OCI-LY7 (cell line): ENCODE measurements around the gene AGAP2. TPM values are rescaled to one million over a fixed set of nuclear protein-coding genes. Genes with fewer than 3 reads are reported as not detected.

ENCODE experiments used
- BruUV-seq: library from RNA; stranded (reverse); fragments of 400-500 nt; replicated peaks from 2 replicates; lab custom pipeline; 2021; lab: Mats Ljungman, UMichigan
- CTCF ChIA-PET: fragments of 300-600 bp; sonication (Branson Sonifier 250); formaldehyde crosslinking; loops from one replicate; lab custom pipeline; 2022; ENCODE audit warnings: antibody characterized with exemption; ENCODE audit not compliant: unreplicated experiment; lab: Charles Lee
- POLR2A ChIA-PET: fragments of 300-600 bp; sonication (Branson Sonifier 250); formaldehyde crosslinking; loops from one replicate; lab custom pipeline; 2022; ENCODE audit warnings: antibody characterized with exemption; lab: Charles Lee
- DNase-seq: peaks from one replicate; pipeline ENCODE4 v3.0.0-alpha.2; 2015; ENCODE audit warnings: low spot score
- H2AFZ ChIP-seq: fragments of 200-600 bp; sonication (generic), shearing (Covaris generic); 2 replicates; pipeline ENCODE4 v1.6.1; 2014; ENCODE audit warnings: mild to moderate bottlenecking, antibody characterized with exemption, low read length, moderate library complexity
- H3K27ac ChIP-seq: fragments of 200-600 bp; sonication (generic); 2 replicates; pipeline ENCODE4 v1.5.1; 2014; ENCODE audit warnings: mixed run types, low read depth, mild to moderate bottlenecking, moderate library complexity, low read length, inconsistent platforms; ENCODE audit not compliant: poor library complexity, severe bottlenecking
- H3K36me3 ChIP-seq: fragments of 200-600 bp; sonication (generic); 2 replicates; pipeline ENCODE4 v1.6.1; 2014; ENCODE audit warnings: mild to moderate bottlenecking, antibody characterized with exemption, low read length, moderate library complexity, mixed read lengths; ENCODE audit not compliant: insufficient read depth
- H3K4me1 ChIP-seq: fragments of 200-600 bp; sonication (generic); 2 replicates; pipeline ENCODE4 v1.5.1; 2014; ENCODE audit warnings: mild to moderate bottlenecking, low read length; ENCODE audit not compliant: insufficient read depth, poor library complexity, severe bottlenecking
- H3K4me2 ChIP-seq: fragments of 200-600 bp; sonication (generic); 2 replicates; pipeline ENCODE4 v1.6.1; 2014; ENCODE audit warnings: mild to moderate bottlenecking, low read length
- H3K4me3 ChIP-seq: fragments of 200-600 bp; sonication (generic); 2 replicates; pipeline ENCODE4 v1.5.1; 2014; ENCODE audit warnings: mild to moderate bottlenecking, low read depth, low read length; ENCODE audit not compliant: poor library complexity, severe bottlenecking
- H3K79me2 ChIP-seq: fragments of 200-600 bp; sonication (generic); 2 replicates; pipeline ENCODE4 v1.6.1; 2016; ENCODE audit warnings: low read depth, mild to moderate bottlenecking, low read length, moderate library complexity, mixed read lengths; ENCODE audit not compliant: insufficient read depth
- H3K9me2 ChIP-seq: fragments of 200-600 bp; sonication (generic); 2 replicates; pipeline ENCODE4 v1.6.1; 2016; ENCODE audit warnings: mild to moderate bottlenecking, low read length, mixed read lengths; ENCODE audit not compliant: insufficient read depth
- H3K9me3 ChIP-seq: fragments of 200-600 bp; sonication (generic); 2 replicates; pipeline ENCODE4 v1.6.1; 2014; ENCODE audit warnings: mild to moderate bottlenecking, mixed run types, low read length, mixed read lengths
- H4K20me1 ChIP-seq: fragments of 200-600 bp; sonication (generic); 2 replicates; pipeline ENCODE4 v1.6.1; 2014; ENCODE audit warnings: mild to moderate bottlenecking, antibody characterized with exemption, low read length, moderate library complexity, mixed read lengths; ENCODE audit not compliant: insufficient read depth
- CTCF ChIP-seq: fragments of 200-600 bp; sonication (generic); conservative IDR thresholded peaks from 2 replicates; pipeline ENCODE4 v1.5.1; 2014; ENCODE audit warnings: mild to moderate bottlenecking, antibody characterized with exemption, low read length, moderate library complexity, mixed read lengths
- EZH2phosphoT487 ChIP-seq: fragments of 200-600 bp; sonication (generic); IDR thresholded peaks from 2 replicates; pipeline ENCODE4 v1.6.1; 2018; ENCODE audit warnings: low read depth, borderline replicate concordance, mild to moderate bottlenecking, mixed run types, antibody characterized with exemption, low read length, moderate library complexity, mixed read lengths
- intact Hi-C: fragments of 100-400 bp; cut with micrococcal nuclease; formaldehyde crosslinking; loops from one replicate; pipeline ENCODE4 v1.10.0; 2022; ENCODE audit not compliant: unreplicated experiment
- total RNA-seq, 2 experiments: library from RNA; depleted of rRNA in 1 of 2; stranded (reverse); fragments of >200 nt in 1 of 2; shearing (Covaris generic) in 1 of 2; gene quantifications; 2 replicates each; pipeline ENCODE4 v1.2.3, GENCODE V29; 2014 to 2022

Gene AGAP2
- total RNA-seq, 2 experiments from 2014 or later: 14.8 to 26.5 TPM

DNA sequence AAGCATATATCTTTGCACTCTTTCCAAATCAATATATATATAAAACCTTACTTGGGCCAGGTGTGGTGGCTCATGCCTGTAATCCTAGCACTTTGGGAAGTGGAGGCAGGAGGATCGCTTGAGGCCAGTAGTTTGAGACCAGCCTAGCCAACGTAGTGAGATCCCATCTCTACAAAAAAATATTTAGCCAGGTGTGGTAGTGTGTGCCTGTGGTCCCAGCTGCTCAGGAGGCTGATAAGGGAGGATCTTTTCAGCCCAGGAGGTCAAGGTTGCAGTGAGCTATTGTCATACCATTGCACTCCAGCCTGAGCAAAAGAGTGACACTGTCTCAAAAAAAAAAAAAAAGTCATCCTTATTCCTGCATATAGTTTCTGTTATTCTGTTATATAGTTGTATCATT, 30.2 kb downstream of the AGAP2 start:
- H3K9me2 ChIP-seq: no peaks in the 10 kb centered on the region
- CTCF ChIA-PET: no interaction called here
- BruUV-seq: no TSS peak
- POLR2A ChIA-PET: no interaction called here
- no peaks in the 10 kb centered on the region for H4K20me1 ChIP-seq
- intact Hi-C loops: no loop called here
- no peak for TF ChIP-seq CTCF
- no peak for TF ChIP-seq EZH2phosphoT487
- no peak overlapping the region for H3K4me3 ChIP-seq
- no peak overlapping the region for H2AFZ ChIP-seq
- peaks cover 7% of the 10 kb centered on the region for H3K4me1 ChIP-seq
- no peak overlapping the region for H3K4me2 ChIP-seq
- no peaks in the 10 kb centered on the region for H3K79me2 ChIP-seq
- peaks cover 12% of the 10 kb centered on the region for H3K9me3 ChIP-seq
- DNase-seq: no peak
- H3K36me3 ChIP-seq: peaks cover 61% of the 10 kb centered on the region
- H3K27ac ChIP-seq: no peak overlapping the region

- no peak for TF ChIP-seq EZH2phosphoT487
- TF ChIP-seq CTCF: no peak
- BruUV-seq: no TSS peak
- Histone ChIP-seq H4K20me1 (no peaks in the 10 kb centered on the region), H3K4me3 (no peak overlapping the region), H3K4me1 (peaks cover 7% of the 10 kb centered on the region), H3K9me2 (no peaks in the 10 kb centered on the region), H3K79me2 (no peaks in the 10 kb centered on the region), H3K27ac (no peak overlapping the region), H3K36me3 (peaks cover 63% of the 10 kb centered on the region), H2AFZ (no peak overlapping the region), H3K4me2 (no peak overlapping the region), H3K9me3 (peaks cover 17% of the 10 kb centered on the region)
- ChIA-PET CTCF (no interaction called here), POLR2A (interaction anchor here (0.7 kb wide), 1 partner anchor 27 kb away, joined by 5 read pairs; no protein-coding TSS in a partner anchor)
- no peak for DNase-seq
- intact Hi-C loops: no loop called here
Measured at GRCh38 chr12:57707250-57707649, 31.3 kb downstream of the AGAP2 start.

- BruUV-seq: no TSS peak
- peaks cover under 1% of the 10 kb centered on the region; the same call in 1 of the 2 replicates for H3K79me2 ChIP-seq
- intact Hi-C loops: no loop called here
- ChIA-PET CTCF (no interaction called here), POLR2A (interaction anchor here (0.8 kb wide), 1 partner anchor 213 kb away, joined by 8 read pairs; no protein-coding TSS in a partner anchor)
- H3K4me3 ChIP-seq: no peak overlapping the region
- peaks cover 17% of the 10 kb centered on the region for H3K9me3 ChIP-seq
- no peak for DNase-seq
- peaks cover 11% of the 10 kb centered on the region for H3K4me1 ChIP-seq
- no peak for TF ChIP-seq EZH2phosphoT487
- TF ChIP-seq CTCF: no peak
- H3K4me2 ChIP-seq: no peak overlapping the region
- no peaks in the 10 kb centered on the region for H4K20me1 ChIP-seq
- no peaks in the 10 kb centered on the region for H3K9me2 ChIP-seq
- H3K36me3 ChIP-seq: peaks cover 70% of the 10 kb centered on the region
- H3K27ac ChIP-seq: peak overlapping the region; percentile 3
- no peak overlapping the region for H2AFZ ChIP-seq
Measured at GRCh38 chr12:57700317-57700716, 38.2 kb downstream of the AGAP2 start.
